Mammary epithelial cell (primary cell): ENCODE data around the gene PELI2.

Experiments used
- EZH2 ChIP-seq: IDR thresholded peaks from 2 replicates; pipeline ENCODE4 v1.6.1; 2012; ENCODE audit warnings: low read length, inconsistent platforms, borderline replicate concordance
- TF ChIP-seq, protein P1 (sequence below), 2 donors: IDR thresholded peaks in 1 of 2; conservative IDR thresholded peaks in 1 of 2; 2 replicates each; pipeline ENCODE4 v1.5.1; 2011 to 2012; ENCODE audit warnings: inconsistent platforms in 2 of 2, low read length in 2 of 2, mild to moderate bottlenecking in 2 of 2, control low read depth in 1 of 2, low read depth in 1 of 2; ENCODE audit not compliant: insufficient read depth in 1 of 2; ENCODE audit errors: extremely low read depth in 1 of 2

GRCh38 chr14:56154321-56154720 is 36.1 kb downstream of the PELI2 start:
- TF ChIP-seq, protein P1, sequence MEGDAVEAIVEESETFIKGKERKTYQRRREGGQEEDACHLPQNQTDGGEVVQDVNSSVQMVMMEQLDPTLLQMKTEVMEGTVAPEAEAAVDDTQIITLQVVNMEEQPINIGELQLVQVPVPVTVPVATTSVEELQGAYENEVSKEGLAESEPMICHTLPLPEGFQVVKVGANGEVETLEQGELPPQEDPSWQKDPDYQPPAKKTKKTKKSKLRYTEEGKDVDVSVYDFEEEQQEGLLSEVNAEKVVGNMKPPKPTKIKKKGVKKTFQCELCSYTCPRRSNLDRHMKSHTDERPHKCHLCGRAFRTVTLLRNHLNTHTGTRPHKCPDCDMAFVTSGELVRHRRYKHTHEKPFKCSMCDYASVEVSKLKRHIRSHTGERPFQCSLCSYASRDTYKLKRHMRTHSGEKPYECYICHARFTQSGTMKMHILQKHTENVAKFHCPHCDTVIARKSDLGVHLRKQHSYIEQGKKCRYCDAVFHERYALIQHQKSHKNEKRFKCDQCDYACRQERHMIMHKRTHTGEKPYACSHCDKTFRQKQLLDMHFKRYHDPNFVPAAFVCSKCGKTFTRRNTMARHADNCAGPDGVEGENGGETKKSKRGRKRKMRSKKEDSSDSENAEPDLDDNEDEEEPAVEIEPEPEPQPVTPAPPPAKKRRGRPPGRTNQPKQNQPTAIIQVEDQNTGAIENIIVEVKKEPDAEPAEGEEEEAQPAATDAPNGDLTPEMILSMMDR (conservative IDR thresholded peaks at IDR 0.05 in 1 of 2, IDR thresholded peaks at IDR 0.05 in 1 of 2; ENCODE audit: extremely low read depth in 1 of 2, insufficient read depth in 1 of 2, low read depth in 1 of 2, low read length in 2 of 2): no peak
- TF ChIP-seq EZH2: no peak
